ENCODE results near the gene PRKCA.

DNA sequence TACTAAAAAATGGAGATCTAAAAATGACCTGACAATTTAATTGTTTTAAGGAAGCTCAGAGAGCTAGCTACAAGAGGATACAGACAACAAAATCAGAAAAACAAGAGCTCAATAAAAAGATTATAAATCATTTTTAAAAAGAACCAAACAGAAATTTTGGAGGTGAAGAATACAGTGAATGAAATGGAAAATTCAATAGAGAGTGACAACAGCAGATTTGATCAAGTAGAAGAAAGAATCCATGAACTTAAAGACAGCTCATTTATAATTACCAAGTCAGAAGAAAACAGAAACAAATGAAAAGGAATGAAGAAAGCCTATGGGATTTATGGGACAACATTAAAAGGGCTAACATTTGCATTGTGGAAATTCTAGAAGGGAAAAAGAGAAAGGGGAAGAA lies 395.9 kb downstream of the PRKCA start:
- TF ChIP-seq POLR2A (IDR thresholded peaks at IDR 0.05; ENCODE audit: low read depth, low read length) (no peak), POLR2AphosphoS5 (IDR thresholded peaks at IDR 0.05; ENCODE audit: low read depth, low read length) (no peak)
